SU-DHL-6 (cell line): ENCODE measurements around the gene DCLK1.

Source experiments
- CTCF ChIP-seq: fragments of 200-600 bp; sonication (generic); IDR thresholded peaks from one replicate; pipeline ENCODE4 v1.5.1; 2017; ENCODE audit warnings: antibody characterized with exemption, mild to moderate bottlenecking, low read length, moderate library complexity; ENCODE audit not compliant: insufficient read depth, poor library complexity, severe bottlenecking
- EZH2phosphoT487 ChIP-seq: fragments of 200-600 bp; sonication (generic), shearing (Covaris generic); conservative IDR thresholded peaks from 2 replicates; pipeline ENCODE4 v1.6.1; 2018; ENCODE audit warnings: mild to moderate bottlenecking, antibody characterized with exemption, low read length, moderate library complexity, mixed read lengths

- TF ChIP-seq CTCF: no peak
- no peak for TF ChIP-seq EZH2phosphoT487
Observed at GRCh38 chr13:36033035-36033434, 98.1 kb downstream of the DCLK1 start.
